Naive B cell (primary cell): ENCODE measurements around the gene PLCB2. TPM values are rescaled to one million over a fixed set of nuclear protein-coding genes. Genes with fewer than 3 reads are reported as not detected.

ENCODE experiments used
- ATAC-seq, 2 donors: fragments of 150-1000 bp; cut with Tn5 transposase; 2 replicates each; pipeline ENCODE4 v1.10.0; 2021; ENCODE audit warnings: low read depth in 2 of 2, mild to moderate bottlenecking in 2 of 2, moderate library complexity in 2 of 2
- DNase-seq: peaks from one replicate; pipeline ENCODE4 v3.0.0; 2022
- H3K27ac Mint-ChIP-seq, 6 donors: one replicate each; pipeline ENCODE4 v1.8.0; 2020 to 2022; ENCODE audit warnings: mild to moderate bottlenecking in 6 of 6, mixed read lengths in 6 of 6, moderate library complexity in 5 of 6, inconsistent platforms in 2 of 6
- H3K27me3 Mint-ChIP-seq, 3 donors: one replicate each; pipeline ENCODE4 v1.8.0; 2021 to 2022; ENCODE audit warnings: mixed read lengths in 3 of 3, mild to moderate bottlenecking in 1 of 3
- H3K36me3 Mint-ChIP-seq, 2 donors: one replicate each; pipeline ENCODE4 v1.8.0; 2020 to 2022; ENCODE audit warnings: mixed read lengths in 2 of 2, inconsistent platforms in 1 of 2, mild to moderate bottlenecking in 1 of 2
- H3K4me1 Mint-ChIP-seq, 3 donors: one replicate each; pipeline ENCODE4 v1.8.0; 2020 to 2022; ENCODE audit warnings: mixed read lengths in 3 of 3, inconsistent platforms in 1 of 3, mild to moderate bottlenecking in 1 of 3, moderate library complexity in 1 of 3
- H3K4me3 Mint-ChIP-seq, 8 donors: one replicate each; pipeline ENCODE4 v1.8.0; 2020 to 2022; ENCODE audit warnings: mild to moderate bottlenecking in 8 of 8, mixed read lengths in 8 of 8, moderate library complexity in 8 of 8, inconsistent platforms in 2 of 8
- H3K9me3 Mint-ChIP-seq, 7 donors: one replicate each; pipeline ENCODE4 v1.8.0; 2020 to 2022; ENCODE audit warnings: mixed read lengths in 7 of 7, mild to moderate bottlenecking in 5 of 7, inconsistent platforms in 2 of 7, moderate library complexity in 1 of 7
- polyA plus RNA-seq, 6 donors: library from polyadenylated mRNA; unstranded; fragments of 300-500 nt; fragmentation: Illumina TruSeq; gene quantifications; one replicate each; pipeline ENCODE4 v1.2.3, GENCODE V29; 2021; ENCODE audit warnings: low read depth in 6 of 6

Gene PLCB2
- polyA plus RNA-seq, 6 donors from 2014 or later, result 11.4 to 22.6 (median 15.9) TPM

- Mint-ChIP-seq H3K9me3 (peaks cover 0 to 15% (median 6%) of the 10 kb centered on the region in 7 donors), H3K36me3 (peaks cover 18 to 56% of the 10 kb centered on the region in 2 donors), H3K4me3 (no peak overlapping the region), H3K27ac (no peak overlapping the region), H3K4me1 (peaks cover 18 to 35% (median 24%) of the 10 kb centered on the region in 3 donors), H3K27me3 (no peaks in the 10 kb centered on the region)
- no peak for ATAC-seq
- no peak for DNase-seq
Measured at GRCh38 chr15:40300367-40300766, 7.4 kb downstream of the PLCB2 start.

- H3K27me3 Mint-ChIP-seq, result no peaks in the 10 kb centered on the region
- H3K36me3 Mint-ChIP-seq, result peaks cover 18 to 52% of the 10 kb centered on the region in 2 donors
- H3K4me3 Mint-ChIP-seq, result no peak overlapping the region
- ATAC-seq, result no peak
- H3K9me3 Mint-ChIP-seq, result peaks cover 0 to 15% (median 6%) of the 10 kb centered on the region in 7 donors
- no peak for DNase-seq
- H3K4me1 Mint-ChIP-seq, result peaks cover 2 to 20% (median 9%) of the 10 kb centered on the region in 3 donors
- H3K27ac Mint-ChIP-seq, result no peak overlapping the region
Measured at GRCh38 chr15:40298216-40298935, 9.4 kb downstream of the PLCB2 start.

- Mint-ChIP-seq H3K9me3 (peaks cover 0 to 15% (median 6%) of the 10 kb centered on the region in 7 donors), H3K4me3 (no peak overlapping the region), H3K36me3 (peaks cover 18 to 49% of the 10 kb centered on the region in 2 donors), H3K4me1 (peaks cover 0 to 18% (median 9%) of the 10 kb centered on the region in 3 donors), H3K27ac (peak overlapping the region in 1 of 6 donors; percentile 48), H3K27me3 (no peaks in the 10 kb centered on the region)
- DNase-seq (no peak), ATAC-seq (no peak)
Measured at GRCh38 chr15:40297356-40297755, 10.4 kb downstream of the PLCB2 start.

GRCh38 chr15:40296561-40297230 is 11.0 kb downstream of the PLCB2 start:
- DNase-seq, result no peak
- ATAC-seq, result no peak
- Mint-ChIP-seq H3K27ac (peak overlapping the region in 1 of 6 donors; percentile 48), H3K4me3 (no peak overlapping the region), H3K9me3 (peaks cover 0 to 15% (median 6%) of the 10 kb centered on the region in 7 donors), H3K27me3 (no peaks in the 10 kb centered on the region), H3K4me1 (peaks cover 0 to 18% (median 9%) of the 10 kb centered on the region in 3 donors), H3K36me3 (peaks cover 18 to 46% of the 10 kb centered on the region in 2 donors)

- peaks cover 0 to 18% (median 9%) of the 10 kb centered on the region in 3 donors for H3K4me1 Mint-ChIP-seq
Measured at GRCh38 chr15:40295877-40296560, 11.7 kb downstream of the PLCB2 start.

GRCh38 chr15:40295297-40295696 is 12.4 kb downstream of the PLCB2 start:
- peaks cover 10 to 35% of the 10 kb centered on the region in 2 donors for H3K36me3 Mint-ChIP-seq
- ATAC-seq, result no peak
- peaks cover 0 to 9% (median 5%) of the 10 kb centered on the region in 7 donors for H3K9me3 Mint-ChIP-seq
- H3K4me1 Mint-ChIP-seq, result peaks cover 0 to 18% (median 9%) of the 10 kb centered on the region in 3 donors
- no peak overlapping the region for H3K4me3 Mint-ChIP-seq
- DNase-seq, result no peak
- H3K27me3 Mint-ChIP-seq, result no peaks in the 10 kb centered on the region
- H3K27ac Mint-ChIP-seq, result peak overlapping the region in 1 of 6 donors; percentile 72

More at GRCh38 chr15:40295877-40296560, 11.7 kb downstream of the PLCB2 start:
- DNase-seq, result no peak
- peak overlapping the region in 1 of 8 donors; percentile 61 for H3K4me3 Mint-ChIP-seq
- peaks cover 0 to 15% (median 6%) of the 10 kb centered on the region in 7 donors for H3K9me3 Mint-ChIP-seq
- ATAC-seq, result no peak
- H3K27ac Mint-ChIP-seq, result no peak overlapping the region
- H3K27me3 Mint-ChIP-seq, result no peaks in the 10 kb centered on the region
- H3K36me3 Mint-ChIP-seq, result peaks cover 17 to 43% of the 10 kb centered on the region in 2 donors

GRCh38 chr15:40293905-40294895 is 13.5 kb downstream of the PLCB2 start:
- Mint-ChIP-seq H3K4me1 (peaks cover 0 to 18% (median 9%) of the 10 kb centered on the region in 3 donors), H3K9me3 (peaks cover 0 to 1% (median 0%) of the 10 kb centered on the region in 7 donors), H3K27me3 (no peaks in the 10 kb centered on the region), H3K4me3 (no peak overlapping the region), H3K27ac (no peak overlapping the region), H3K36me3 (peaks cover 2 to 28% of the 10 kb centered on the region in 2 donors)
- no peak for ATAC-seq
- DNase-seq, result no peak

GRCh38 chr15:40293006-40293405 is 14.7 kb downstream of the PLCB2 start:
- no peak overlapping the region for H3K4me3 Mint-ChIP-seq
- peaks cover 0 to 18% (median 9%) of the 10 kb centered on the region in 3 donors for H3K4me1 Mint-ChIP-seq
- peak overlapping the region in 1 of 6 donors; percentile 64 for H3K27ac Mint-ChIP-seq
- DNase-seq, result no peak
- ATAC-seq, result no peak
- H3K9me3 Mint-ChIP-seq, result no peaks in the 10 kb centered on the region
- peaks cover 0 to 21% of the 10 kb centered on the region in 2 donors for H3K36me3 Mint-ChIP-seq
- H3K27me3 Mint-ChIP-seq, result no peaks in the 10 kb centered on the region

GRCh38 chr15:40292246-40292645 is 15.5 kb downstream of the PLCB2 start:
- ATAC-seq (no peak), DNase-seq (no peak)
- H3K4me1 Mint-ChIP-seq, result peaks cover 0 to 18% (median 4%) of the 10 kb centered on the region in 3 donors
- H3K27ac Mint-ChIP-seq, result no peak overlapping the region
- no peaks in the 10 kb centered on the region for H3K27me3 Mint-ChIP-seq
- peaks cover 0 to 13% of the 10 kb centered on the region in 2 donors for H3K36me3 Mint-ChIP-seq
- H3K9me3 Mint-ChIP-seq, result no peaks in the 10 kb centered on the region
- H3K4me3 Mint-ChIP-seq, result no peak overlapping the region

GRCh38 chr15:40290918-40291574 is 16.7 kb downstream of the PLCB2 start:
- Mint-ChIP-seq H3K27me3 (no peaks in the 10 kb centered on the region), H3K4me1 (peaks cover 0 to 8% (median 4%) of the 10 kb centered on the region in 3 donors), H3K9me3 (no peaks in the 10 kb centered on the region), H3K4me3 (no peak overlapping the region), H3K27ac (no peak overlapping the region), H3K36me3 (peaks cover 0 to 7% of the 10 kb centered on the region in 2 donors)
- DNase-seq (no peak), ATAC-seq (no peak)

GRCh38 chr15:40290545-40290917 is 17.2 kb downstream of the PLCB2 start:
- H3K36me3 Mint-ChIP-seq, result peaks cover 0 to 4% of the 10 kb centered on the region in 2 donors
- H3K27me3 Mint-ChIP-seq, result no peaks in the 10 kb centered on the region
- peaks cover 0 to 3% (median 2%) of the 10 kb centered on the region in 3 donors for H3K4me1 Mint-ChIP-seq
- H3K27ac Mint-ChIP-seq, result no peak overlapping the region
- DNase-seq (no peak), ATAC-seq (no peak)
- H3K9me3 Mint-ChIP-seq, result no peaks in the 10 kb centered on the region
- no peak overlapping the region for H3K4me3 Mint-ChIP-seq

GRCh38 chr15:40289140-40289775 is 18.5 kb downstream of the PLCB2 start:
- Mint-ChIP-seq H3K27ac (peak overlapping the region in 2 of 6 donors; percentile 57 to 66), H3K27me3 (no peaks in the 10 kb centered on the region), H3K36me3 (no peaks in the 10 kb centered on the region), H3K4me1 (no peaks in the 10 kb centered on the region), H3K9me3 (no peaks in the 10 kb centered on the region), H3K4me3 (no peak overlapping the region)
- DNase-seq, result no peak
- ATAC-seq, result no peak
